NOMO-1 (cell line): ENCODE measurements around the gene HMG20A.

Experiments
- DNase-seq, 2 experiments: peaks; one replicate each; lab custom pipeline; 2025; ENCODE audit not compliant: unreplicated experiment in 2 of 2; lab: John Stamatoyannopoulos, UW

HMG20A gene

DNA sequence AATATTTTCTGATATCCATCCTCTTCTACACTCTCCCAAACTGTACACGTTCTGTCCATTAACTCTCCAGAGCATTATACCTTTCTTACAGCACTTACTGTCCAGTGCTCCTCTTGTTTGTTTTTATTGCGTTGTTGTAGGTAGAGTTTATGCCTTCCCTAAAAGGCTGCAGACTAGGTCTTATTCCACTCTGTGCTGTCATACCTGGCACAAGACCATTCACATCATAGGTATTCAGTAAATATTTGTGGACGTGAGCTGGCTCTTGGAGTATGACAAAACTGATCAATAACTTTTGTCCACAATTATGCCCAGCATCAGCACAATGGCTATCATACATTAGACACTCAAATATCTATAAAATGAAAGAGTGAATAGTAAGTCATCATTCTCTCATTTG, 4.4 kb downstream of the HMG20A start:
- DNase-seq, result no peak

- no peak for DNase-seq
Observed at GRCh38 chr15:77426377-77426776, 5.7 kb downstream of the HMG20A start.

GRCh38 chr15:77426871-77427270, 6.2 kb downstream of the HMG20A start:
- DNase-seq, result no peak

- no peak for DNase-seq
Observed at GRCh38 chr15:77430213-77430612, 9.5 kb downstream of the HMG20A start.

DNA sequence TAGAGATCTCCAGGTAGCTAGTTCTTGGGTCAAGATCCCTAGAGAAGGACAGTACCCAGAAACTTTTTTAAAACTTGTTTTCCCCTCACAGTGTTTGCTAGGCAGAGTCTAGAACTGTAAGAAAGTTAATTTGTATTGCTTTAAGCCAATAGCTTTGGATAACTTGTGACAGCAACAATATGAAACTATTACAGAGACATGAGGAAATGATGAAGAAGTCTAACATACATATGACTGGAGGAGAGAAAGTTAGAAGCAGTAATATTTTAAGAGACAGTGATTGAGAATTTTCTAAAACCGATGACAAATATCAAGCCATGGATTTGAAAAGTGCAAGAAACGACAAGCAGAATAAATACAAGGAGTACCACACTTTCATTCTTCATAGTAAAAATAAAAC, 10.0 kb downstream of the HMG20A start:
- DNase-seq, result no peak

- no peak for DNase-seq
Observed at GRCh38 chr15:77436822-77437221, 16.1 kb downstream of the HMG20A start.

- no peak for DNase-seq
Observed at GRCh38 chr15:77437264-77437663, 16.6 kb downstream of the HMG20A start.

GRCh38 chr15:77440378-77440999, 19.8 kb downstream of the HMG20A start:
- no peak for DNase-seq

DNA sequence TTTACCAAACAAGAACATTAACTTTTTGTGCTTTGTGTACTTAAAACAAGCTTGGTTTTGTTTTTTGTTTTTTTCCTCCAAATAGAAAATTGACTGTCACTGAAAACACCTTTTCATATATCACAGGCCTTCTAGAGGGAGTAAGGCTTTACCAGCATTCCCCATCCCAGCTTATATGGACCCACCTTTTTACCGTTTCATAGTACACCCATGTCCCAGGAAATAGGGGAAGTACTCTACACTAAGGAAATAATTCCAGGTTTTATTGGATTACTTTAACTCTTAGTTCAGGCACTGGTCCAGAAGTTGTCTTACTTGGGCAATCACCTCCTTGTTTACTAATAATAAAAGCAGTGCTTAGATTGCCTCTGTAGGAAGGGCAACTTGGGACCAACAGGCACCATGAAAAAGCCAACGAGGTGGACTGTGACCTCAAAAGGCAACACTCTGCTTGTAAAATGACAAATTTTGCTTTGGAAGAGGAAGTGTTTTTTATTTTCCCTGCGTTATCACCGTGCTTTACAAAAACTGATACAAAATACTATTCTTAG, 26.2 kb downstream of the HMG20A start:
- no peak for DNase-seq

- no peak for DNase-seq
Observed at GRCh38 chr15:77454265-77454664, 33.6 kb downstream of the HMG20A start.

GRCh38 chr15:77454951-77455350, 34.3 kb downstream of the HMG20A start:
- no peak for DNase-seq

- DNase-seq, result no peak
Observed at GRCh38 chr15:77455696-77456321, 35.1 kb downstream of the HMG20A start.

- DNase-seq, result no peak
Observed at GRCh38 chr15:77456746-77457145, 36.1 kb downstream of the HMG20A start.

DNA sequence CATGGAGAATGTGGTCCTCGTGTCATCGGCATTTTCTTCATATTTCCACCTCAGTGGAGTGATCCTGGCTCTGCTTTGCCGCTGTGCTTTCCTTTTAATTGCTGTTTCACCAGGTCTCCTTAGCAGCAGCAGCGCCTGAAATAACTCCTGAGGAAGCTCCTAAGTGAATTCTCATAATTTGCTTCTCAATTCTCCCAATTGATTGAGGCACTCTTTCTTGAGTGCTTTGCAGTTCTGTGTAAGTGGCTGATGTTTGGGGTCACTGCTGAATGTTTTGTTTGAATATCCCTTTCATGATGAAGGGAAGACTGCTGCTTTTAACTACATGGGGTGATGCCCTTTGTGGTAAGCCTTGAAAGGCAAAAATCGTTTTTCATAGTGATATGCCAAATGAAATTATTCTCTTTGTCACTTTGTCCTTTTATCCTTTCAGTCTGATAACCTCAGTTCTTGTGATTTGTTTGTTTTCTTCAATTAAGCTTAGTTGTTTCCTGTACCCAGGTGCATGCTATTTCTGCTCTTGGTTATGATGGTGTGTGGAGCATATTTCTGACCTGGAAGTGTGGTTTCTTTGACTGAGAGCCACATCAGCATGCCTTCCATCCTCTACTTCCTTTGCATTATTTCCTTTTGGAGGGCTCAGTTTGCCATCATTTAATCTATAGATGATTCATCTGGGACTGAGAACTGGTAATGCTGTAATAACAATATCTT, 36.7 kb downstream of the HMG20A start:
- no peak for DNase-seq

- no peak for DNase-seq
Observed at GRCh38 chr15:77457905-77458265, 37.2 kb downstream of the HMG20A start.

GRCh38 chr15:77459031-77459430, 38.3 kb downstream of the HMG20A start:
- no peak for DNase-seq

- no peak for DNase-seq
Observed at GRCh38 chr15:77461486-77461885, 40.8 kb downstream of the HMG20A start.

DNA sequence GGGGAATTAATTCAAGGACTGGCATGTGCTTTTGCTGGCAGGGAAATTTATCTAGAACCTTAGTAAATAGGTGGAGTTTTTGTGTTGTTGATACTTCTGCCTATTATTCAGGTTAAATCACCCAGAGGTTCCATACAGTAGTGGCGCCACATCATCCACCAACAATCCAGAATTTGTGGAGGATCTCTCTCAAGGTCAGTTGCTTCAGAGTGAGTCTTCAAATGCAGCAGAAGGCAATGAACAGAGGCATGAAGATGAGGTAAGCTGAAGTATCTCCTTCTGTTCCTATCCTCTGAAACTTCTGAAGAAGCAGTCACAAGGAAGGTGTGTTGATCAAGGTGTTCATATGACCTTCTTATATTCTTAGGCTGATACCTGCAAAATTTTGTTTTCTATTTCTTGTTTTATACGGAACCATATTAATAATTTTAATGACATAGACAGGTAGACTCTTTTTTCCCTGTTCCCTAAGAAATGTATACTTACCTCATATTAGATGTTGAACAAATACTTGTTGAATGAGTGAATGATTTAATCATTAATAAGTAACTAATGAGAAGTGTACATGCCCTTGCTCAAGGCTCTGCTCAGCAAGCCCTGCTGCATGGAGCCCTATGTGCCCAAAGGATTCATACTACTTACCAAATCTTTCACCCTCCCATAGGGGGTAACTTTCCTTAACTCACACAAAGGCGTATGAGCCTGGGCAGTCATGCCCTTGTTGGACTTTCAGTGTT, 43.6 kb downstream of the HMG20A start:
- DNase-seq, result no peak

GRCh38 chr15:77466521-77466920, 45.8 kb downstream of the HMG20A start:
- no peak for DNase-seq

DNA sequence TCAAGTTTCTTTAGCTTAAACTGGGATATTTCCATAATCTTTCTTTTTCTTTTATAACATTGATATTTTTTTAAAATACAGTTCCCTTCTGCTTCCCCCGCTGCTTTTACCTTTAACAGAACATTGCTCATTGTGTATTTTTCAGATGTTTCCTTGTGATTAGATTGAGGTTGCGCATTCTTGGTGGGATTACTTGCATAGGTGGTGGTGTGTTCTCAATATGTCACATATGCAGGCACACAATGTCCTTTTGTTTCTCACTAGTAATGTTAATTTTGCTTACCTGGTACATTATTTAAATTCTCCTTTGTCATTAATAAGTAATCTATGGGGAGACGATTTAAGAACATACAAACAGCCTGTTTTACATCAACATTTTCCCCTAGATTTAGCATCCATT, 48.2 kb downstream of the HMG20A start:
- no peak for DNase-seq

DNA sequence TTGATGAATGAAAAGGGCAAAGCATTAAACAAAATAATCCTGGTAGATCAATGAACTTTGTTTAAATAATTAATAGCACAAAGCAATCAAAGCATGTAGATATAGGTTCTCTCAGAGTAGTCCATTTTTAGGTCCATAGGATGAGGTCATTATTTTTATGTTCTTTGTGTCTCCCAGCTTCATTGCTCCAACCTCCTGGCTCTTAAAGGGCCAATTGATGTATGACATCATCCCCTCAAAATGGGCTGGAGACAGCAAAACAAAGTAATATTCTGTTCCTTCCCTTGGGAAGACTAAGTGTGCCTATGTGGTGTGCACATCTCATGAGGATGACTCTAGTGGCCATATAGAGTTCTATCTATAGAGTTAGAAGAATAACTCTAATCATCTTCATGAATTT, 49.5 kb downstream of the HMG20A start:
- DNase-seq, result no peak
